ENCODE results near the gene LMX1B.

LMX1B gene

DNA sequence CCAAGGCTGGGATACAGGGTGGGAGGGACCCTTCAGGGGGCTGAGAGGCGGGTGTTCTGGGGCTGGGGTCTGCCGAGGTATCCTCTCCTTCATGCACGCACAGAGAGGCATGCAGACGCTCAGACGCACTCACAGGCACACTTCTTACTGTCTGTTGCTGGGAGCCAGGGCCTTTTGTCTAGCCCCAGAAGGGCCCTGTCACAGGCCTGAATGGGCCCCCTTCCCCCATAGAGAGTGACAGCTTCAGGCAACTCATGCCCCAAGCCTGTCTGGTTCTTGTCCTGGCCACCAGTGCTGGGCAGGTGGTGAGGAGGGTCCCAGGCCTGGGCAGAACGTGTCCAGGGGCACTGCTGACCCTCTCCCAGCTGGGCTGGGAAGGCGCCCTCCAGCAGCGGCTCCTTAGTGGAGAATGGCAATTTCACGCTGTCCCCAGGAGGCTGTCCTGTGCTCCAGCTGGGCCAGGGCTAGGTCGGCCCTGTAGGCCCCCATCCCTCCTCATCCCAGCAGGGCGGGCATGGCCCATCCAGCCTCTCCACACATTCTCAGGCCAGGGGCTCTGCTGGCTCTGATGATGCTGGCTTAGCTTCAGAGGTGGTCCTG is 45.3 kb downstream of the LMX1B start:
- no peak for ATAC-seq
- TF ChIP-seq SNAI2 (CRISPR knock-in tag; IDR thresholded peaks at IDR 0.05) (no peak), GLIS3 (CRISPR knock-in tag; IDR thresholded peaks at IDR 0.05) (no peak), ZNF565 (CRISPR knock-in tag; conservative IDR thresholded peaks at IDR 0.05; ENCODE audit: low read depth) (no peak), ZNF70 (CRISPR knock-in tag; IDR thresholded peaks at IDR 0.05) (no peak), ARNTL (CRISPR knock-in tag; IDR thresholded peaks at IDR 0.05; ENCODE audit: borderline replicate concordance, low read depth) (no peak), ZNF8 (CRISPR knock-in tag; IDR thresholded peaks at IDR 0.05) (no peak), ESRRG (CRISPR knock-in tag; IDR thresholded peaks at IDR 0.05) (no peak), ZFP3 (CRISPR knock-in tag; IDR thresholded peaks at IDR 0.05) (no peak), TCF4 (CRISPR knock-in tag; IDR thresholded peaks at IDR 0.05; ENCODE audit: borderline replicate concordance) (no peak), TOX (CRISPR knock-in tag; IDR thresholded peaks at IDR 0.05; ENCODE audit: borderline replicate concordance) (no peak), BACH2 (CRISPR knock-in tag; IDR thresholded peaks at IDR 0.05; ENCODE audit: borderline replicate concordance) (no peak), OSR1 (CRISPR knock-in tag; IDR thresholded peaks at IDR 0.05) (no peak), PPARA (CRISPR knock-in tag; IDR thresholded peaks at IDR 0.05; ENCODE audit: borderline replicate concordance) (no peak)
- TF ChIP-seq, protein P1, sequence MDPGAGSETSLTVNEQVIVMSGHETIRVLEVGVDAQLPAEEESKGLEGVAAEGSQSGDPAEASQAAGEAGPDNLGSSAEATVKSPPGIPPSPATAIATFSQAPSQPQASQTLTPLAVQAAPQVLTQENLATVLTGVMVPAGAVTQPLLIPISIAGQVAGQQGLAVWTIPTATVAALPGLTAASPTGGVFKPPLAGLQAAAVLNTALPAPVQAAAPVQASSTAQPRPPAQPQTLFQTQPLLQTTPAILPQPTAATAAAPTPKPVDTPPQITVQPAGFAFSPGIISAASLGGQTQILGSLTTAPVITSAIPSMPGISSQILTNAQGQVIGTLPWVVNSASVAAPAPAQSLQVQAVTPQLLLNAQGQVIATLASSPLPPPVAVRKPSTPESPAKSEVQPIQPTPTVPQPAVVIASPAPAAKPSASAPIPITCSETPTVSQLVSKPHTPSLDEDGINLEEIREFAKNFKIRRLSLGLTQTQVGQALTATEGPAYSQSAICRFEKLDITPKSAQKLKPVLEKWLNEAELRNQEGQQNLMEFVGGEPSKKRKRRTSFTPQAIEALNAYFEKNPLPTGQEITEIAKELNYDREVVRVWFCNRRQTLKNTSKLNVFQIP (CRISPR knock-in tag; IDR thresholded peaks at IDR 0.05; ENCODE audit: borderline replicate concordance, low read depth), result no peak
- TF ChIP-seq, protein P2, sequence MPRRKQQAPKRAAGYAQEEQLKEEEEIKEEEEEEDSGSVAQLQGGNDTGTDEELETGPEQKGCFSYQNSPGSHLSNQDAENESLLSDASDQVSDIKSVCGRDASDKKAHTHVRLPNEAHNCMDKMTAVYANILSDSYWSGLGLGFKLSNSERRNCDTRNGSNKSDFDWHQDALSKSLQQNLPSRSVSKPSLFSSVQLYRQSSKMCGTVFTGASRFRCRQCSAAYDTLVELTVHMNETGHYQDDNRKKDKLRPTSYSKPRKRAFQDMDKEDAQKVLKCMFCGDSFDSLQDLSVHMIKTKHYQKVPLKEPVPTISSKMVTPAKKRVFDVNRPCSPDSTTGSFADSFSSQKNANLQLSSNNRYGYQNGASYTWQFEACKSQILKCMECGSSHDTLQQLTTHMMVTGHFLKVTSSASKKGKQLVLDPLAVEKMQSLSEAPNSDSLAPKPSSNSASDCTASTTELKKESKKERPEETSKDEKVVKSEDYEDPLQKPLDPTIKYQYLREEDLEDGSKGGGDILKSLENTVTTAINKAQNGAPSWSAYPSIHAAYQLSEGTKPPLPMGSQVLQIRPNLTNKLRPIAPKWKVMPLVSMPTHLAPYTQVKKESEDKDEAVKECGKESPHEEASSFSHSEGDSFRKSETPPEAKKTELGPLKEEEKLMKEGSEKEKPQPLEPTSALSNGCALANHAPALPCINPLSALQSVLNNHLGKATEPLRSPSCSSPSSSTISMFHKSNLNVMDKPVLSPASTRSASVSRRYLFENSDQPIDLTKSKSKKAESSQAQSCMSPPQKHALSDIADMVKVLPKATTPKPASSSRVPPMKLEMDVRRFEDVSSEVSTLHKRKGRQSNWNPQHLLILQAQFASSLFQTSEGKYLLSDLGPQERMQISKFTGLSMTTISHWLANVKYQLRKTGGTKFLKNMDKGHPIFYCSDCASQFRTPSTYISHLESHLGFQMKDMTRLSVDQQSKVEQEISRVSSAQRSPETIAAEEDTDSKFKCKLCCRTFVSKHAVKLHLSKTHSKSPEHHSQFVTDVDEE (CRISPR knock-in tag; IDR thresholded peaks at IDR 0.05), result no peak
- TF ChIP-seq, protein P3, sequence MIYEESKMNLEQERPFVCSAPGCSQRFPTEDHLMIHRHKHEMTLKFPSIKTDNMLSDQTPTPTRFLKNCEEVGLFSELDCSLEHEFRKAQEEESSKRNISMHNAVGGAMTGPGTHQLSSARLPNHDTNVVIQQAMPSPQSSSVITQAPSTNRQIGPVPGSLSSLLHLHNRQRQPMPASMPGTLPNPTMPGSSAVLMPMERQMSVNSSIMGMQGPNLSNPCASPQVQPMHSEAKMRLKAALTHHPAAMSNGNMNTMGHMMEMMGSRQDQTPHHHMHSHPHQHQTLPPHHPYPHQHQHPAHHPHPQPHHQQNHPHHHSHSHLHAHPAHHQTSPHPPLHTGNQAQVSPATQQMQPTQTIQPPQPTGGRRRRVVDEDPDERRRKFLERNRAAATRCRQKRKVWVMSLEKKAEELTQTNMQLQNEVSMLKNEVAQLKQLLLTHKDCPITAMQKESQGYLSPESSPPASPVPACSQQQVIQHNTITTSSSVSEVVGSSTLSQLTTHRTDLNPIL (CRISPR knock-in tag; IDR thresholded peaks at IDR 0.05; ENCODE audit: low read depth), result no peak

DNA sequence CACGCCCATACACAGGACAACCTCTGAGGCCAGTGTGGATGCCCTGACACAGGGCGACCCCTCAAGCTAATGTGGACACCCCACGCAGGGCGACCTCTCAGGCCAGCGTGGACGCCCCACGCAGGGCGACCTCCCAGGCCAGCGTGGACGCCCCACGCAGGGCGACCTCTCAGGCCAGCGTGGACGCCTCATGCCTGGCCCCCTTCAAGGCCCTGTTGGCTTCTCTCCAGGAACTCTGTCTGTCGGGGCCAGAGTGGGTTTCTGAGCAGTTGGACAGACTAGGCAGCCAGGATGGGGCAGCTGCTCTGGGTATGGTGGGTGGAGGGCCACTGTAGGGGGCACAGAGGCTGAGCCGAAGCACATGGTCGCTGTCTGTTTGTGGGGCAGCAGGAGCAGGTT is 47.4 kb downstream of the LMX1B start:
- TF ChIP-seq ISL1 (CRISPR knock-in tag; IDR thresholded peaks at IDR 0.05) (no peak), TCF4 (CRISPR knock-in tag; IDR thresholded peaks at IDR 0.05; ENCODE audit: borderline replicate concordance) (no peak), ZFP3 (CRISPR knock-in tag; IDR thresholded peaks at IDR 0.05) (no peak), OSR1 (CRISPR knock-in tag; IDR thresholded peaks at IDR 0.05) (no peak), TOX (CRISPR knock-in tag; IDR thresholded peaks at IDR 0.05; ENCODE audit: borderline replicate concordance) (no peak), ZNF565 (CRISPR knock-in tag; conservative IDR thresholded peaks at IDR 0.05; ENCODE audit: low read depth) (no peak), ZFP30 (CRISPR knock-in tag; IDR thresholded peaks at IDR 0.05) (no peak), ARNTL (CRISPR knock-in tag; IDR thresholded peaks at IDR 0.05; ENCODE audit: borderline replicate concordance, low read depth) (no peak)
- TF ChIP-seq, protein P1 (CRISPR knock-in tag; IDR thresholded peaks at IDR 0.05; ENCODE audit: borderline replicate concordance, low read depth), result no peak
- TF ChIP-seq, protein P2 (CRISPR knock-in tag; IDR thresholded peaks at IDR 0.05), result no peak
- TF ChIP-seq, protein P4, sequence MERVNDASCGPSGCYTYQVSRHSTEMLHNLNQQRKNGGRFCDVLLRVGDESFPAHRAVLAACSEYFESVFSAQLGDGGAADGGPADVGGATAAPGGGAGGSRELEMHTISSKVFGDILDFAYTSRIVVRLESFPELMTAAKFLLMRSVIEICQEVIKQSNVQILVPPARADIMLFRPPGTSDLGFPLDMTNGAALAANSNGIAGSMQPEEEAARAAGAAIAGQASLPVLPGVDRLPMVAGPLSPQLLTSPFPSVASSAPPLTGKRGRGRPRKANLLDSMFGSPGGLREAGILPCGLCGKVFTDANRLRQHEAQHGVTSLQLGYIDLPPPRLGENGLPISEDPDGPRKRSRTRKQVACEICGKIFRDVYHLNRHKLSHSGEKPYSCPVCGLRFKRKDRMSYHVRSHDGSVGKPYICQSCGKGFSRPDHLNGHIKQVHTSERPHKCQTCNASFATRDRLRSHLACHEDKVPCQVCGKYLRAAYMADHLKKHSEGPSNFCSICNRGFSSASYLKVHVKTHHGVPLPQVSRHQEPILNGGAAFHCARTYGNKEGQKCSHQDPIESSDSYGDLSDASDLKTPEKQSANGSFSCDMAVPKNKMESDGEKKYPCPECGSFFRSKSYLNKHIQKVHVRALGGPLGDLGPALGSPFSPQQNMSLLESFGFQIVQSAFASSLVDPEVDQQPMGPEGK (CRISPR knock-in tag; IDR thresholded peaks at IDR 0.05; ENCODE audit: borderline replicate concordance), result no peak
- ATAC-seq, result no peak

Data from SK-N-SH treated with all-trans-retinoic acid at 6 μM for 48 hours (cell line).